ENCODE measurements around the gene PITX3. TPM values are rescaled to one million over a fixed set of nuclear protein-coding genes. Genes with fewer than 3 reads are reported as not detected.

PITX3 gene
- total and polyA plus RNA-seq, 9 of the 15 experiments (the other 6 are each of a cell fraction or from before 2014, with no cell fraction given): 0.30 to 0.98 (median 0.95) TPM; not detected in 6

GRCh38 chr10:102200751-102201640 is 40.3 kb downstream of the PITX3 start (continued):
- TF ChIP-seq, protein P1, sequence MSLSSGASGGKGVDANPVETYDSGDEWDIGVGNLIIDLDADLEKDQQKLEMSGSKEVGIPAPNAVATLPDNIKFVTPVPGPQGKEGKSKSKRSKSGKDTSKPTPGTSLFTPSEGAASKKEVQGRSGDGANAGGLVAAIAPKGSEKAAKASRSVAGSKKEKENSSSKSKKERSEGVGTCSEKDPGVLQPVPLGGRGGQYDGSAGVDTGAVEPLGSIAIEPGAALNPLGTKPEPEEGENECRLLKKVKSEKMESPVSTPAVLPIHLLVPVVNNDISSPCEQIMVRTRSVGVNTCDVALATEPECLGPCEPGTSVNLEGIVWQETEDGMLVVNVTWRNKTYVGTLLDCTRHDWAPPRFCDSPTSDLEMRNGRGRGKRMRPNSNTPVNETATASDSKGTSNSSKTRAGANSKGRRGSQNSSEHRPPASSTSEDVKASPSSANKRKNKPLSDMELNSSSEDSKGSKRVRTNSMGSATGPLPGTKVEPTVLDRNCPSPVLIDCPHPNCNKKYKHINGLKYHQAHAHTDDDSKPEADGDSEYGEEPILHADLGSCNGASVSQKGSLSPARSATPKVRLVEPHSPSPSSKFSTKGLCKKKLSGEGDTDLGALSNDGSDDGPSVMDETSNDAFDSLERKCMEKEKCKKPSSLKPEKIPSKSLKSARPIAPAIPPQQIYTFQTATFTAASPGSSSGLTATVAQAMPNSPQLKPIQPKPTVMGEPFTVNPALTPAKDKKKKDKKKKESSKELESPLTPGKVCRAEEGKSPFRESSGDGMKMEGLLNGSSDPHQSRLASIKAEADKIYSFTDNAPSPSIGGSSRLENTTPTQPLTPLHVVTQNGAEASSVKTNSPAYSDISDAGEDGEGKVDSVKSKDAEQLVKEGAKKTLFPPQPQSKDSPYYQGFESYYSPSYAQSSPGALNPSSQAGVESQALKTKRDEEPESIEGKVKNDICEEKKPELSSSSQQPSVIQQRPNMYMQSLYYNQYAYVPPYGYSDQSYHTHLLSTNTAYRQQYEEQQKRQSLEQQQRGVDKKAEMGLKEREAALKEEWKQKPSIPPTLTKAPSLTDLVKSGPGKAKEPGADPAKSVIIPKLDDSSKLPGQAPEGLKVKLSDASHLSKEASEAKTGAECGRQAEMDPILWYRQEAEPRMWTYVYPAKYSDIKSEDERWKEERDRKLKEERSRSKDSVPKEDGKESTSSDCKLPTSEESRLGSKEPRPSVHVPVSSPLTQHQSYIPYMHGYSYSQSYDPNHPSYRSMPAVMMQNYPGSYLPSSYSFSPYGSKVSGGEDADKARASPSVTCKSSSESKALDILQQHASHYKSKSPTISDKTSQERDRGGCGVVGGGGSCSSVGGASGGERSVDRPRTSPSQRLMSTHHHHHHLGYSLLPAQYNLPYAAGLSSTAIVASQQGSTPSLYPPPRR (CRISPR knock-in tag; IDR thresholded peaks at IDR 0.05; ENCODE audit: borderline replicate concordance): no peak
- TF ChIP-seq, protein P2, sequence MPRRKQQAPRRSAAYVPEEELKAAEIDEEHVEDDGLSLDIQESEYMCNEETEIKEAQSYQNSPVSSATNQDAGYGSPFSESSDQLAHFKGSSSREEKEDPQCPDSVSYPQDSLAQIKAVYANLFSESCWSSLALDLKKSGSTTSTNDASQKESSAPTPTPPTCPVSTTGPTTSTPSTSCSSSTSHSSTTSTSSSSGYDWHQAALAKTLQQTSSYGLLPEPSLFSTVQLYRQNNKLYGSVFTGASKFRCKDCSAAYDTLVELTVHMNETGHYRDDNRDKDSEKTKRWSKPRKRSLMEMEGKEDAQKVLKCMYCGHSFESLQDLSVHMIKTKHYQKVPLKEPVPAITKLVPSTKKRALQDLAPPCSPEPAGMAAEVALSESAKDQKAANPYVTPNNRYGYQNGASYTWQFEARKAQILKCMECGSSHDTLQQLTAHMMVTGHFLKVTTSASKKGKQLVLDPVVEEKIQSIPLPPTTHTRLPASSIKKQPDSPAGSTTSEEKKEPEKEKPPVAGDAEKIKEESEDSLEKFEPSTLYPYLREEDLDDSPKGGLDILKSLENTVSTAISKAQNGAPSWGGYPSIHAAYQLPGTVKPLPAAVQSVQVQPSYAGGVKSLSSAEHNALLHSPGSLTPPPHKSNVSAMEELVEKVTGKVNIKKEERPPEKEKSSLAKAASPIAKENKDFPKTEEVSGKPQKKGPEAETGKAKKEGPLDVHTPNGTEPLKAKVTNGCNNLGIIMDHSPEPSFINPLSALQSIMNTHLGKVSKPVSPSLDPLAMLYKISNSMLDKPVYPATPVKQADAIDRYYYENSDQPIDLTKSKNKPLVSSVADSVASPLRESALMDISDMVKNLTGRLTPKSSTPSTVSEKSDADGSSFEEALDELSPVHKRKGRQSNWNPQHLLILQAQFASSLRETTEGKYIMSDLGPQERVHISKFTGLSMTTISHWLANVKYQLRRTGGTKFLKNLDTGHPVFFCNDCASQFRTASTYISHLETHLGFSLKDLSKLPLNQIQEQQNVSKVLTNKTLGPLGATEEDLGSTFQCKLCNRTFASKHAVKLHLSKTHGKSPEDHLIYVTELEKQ (CRISPR knock-in tag; IDR thresholded peaks at IDR 0.05): no peak
- no peak for TF ChIP-seq HEY1 (CRISPR knock-in tag; IDR thresholded peaks at IDR 0.05; ENCODE audit: borderline replicate concordance)
